ENCODE measurements around the gene CYFIP1. TPM values are rescaled to one million over a fixed set of nuclear protein-coding genes. Genes with fewer than 3 reads are reported as not detected.

Gene CYFIP1
- total RNA-seq, 4 donors from 2014 or later: 31.1 to 52.6 (median 37.4) TPM

DNA sequence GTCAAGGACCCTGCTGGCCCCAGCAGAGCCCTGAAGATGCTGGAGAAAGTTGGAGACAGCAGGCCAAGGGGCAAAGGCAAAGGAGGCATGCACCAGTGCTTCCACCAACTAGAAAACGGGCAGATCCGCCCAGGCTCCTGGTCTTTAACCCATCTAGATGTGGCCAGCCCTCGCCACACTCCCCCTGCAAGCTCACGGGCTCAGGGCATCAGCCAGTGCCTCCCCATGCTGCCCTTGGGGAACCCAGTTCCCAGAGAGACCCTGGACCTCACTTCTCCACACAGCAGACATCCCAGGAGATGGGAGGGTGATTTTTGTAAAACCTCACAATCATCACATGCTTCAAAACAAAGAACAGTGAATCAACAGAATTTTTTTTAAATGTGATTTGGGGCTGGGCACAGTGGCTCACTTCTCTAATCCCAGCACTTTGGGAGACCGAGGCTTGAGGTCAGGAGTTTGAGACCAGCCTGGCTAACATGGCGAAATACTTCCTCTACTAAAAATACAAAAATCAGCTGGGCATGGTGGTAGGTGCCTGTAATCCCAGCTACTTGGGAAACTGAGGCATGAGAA, 24.5 kb downstream of the CYFIP1 start:
- Histone ChIP-seq H3K36me3 (no peaks in the 10 kb centered on the region), H3K27ac (peak overlapping the region; percentile 18 to 55 (median 32)), H3K4me1 (peaks cover 29 to 30% of the 10 kb centered on the region in 2 donors), H3K4me3 (no peak overlapping the region), H3K9me3 (no peaks in the 10 kb centered on the region), H3K27me3 (no peaks in the 10 kb centered on the region)
- ATAC-seq: no peak
- TF ChIP-seq, protein P1, sequence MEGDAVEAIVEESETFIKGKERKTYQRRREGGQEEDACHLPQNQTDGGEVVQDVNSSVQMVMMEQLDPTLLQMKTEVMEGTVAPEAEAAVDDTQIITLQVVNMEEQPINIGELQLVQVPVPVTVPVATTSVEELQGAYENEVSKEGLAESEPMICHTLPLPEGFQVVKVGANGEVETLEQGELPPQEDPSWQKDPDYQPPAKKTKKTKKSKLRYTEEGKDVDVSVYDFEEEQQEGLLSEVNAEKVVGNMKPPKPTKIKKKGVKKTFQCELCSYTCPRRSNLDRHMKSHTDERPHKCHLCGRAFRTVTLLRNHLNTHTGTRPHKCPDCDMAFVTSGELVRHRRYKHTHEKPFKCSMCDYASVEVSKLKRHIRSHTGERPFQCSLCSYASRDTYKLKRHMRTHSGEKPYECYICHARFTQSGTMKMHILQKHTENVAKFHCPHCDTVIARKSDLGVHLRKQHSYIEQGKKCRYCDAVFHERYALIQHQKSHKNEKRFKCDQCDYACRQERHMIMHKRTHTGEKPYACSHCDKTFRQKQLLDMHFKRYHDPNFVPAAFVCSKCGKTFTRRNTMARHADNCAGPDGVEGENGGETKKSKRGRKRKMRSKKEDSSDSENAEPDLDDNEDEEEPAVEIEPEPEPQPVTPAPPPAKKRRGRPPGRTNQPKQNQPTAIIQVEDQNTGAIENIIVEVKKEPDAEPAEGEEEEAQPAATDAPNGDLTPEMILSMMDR (IDR thresholded peaks at IDR 0.05 in 4 of 5, conservative IDR thresholded peaks at IDR 0.05 in 1 of 5): no peak
- TF ChIP-seq POLR2A (IDR thresholded peaks at IDR 0.05): no peak
- in situ Hi-C loops (cut with MboI; ENCODE audit: low sequenced_read_pairs in 4 of 4): no loop called here
- DNase-seq: no peak
- intact Hi-C loops (cut with DNase I; ENCODE audit: low total_unique reads): no loop called here

DNA sequence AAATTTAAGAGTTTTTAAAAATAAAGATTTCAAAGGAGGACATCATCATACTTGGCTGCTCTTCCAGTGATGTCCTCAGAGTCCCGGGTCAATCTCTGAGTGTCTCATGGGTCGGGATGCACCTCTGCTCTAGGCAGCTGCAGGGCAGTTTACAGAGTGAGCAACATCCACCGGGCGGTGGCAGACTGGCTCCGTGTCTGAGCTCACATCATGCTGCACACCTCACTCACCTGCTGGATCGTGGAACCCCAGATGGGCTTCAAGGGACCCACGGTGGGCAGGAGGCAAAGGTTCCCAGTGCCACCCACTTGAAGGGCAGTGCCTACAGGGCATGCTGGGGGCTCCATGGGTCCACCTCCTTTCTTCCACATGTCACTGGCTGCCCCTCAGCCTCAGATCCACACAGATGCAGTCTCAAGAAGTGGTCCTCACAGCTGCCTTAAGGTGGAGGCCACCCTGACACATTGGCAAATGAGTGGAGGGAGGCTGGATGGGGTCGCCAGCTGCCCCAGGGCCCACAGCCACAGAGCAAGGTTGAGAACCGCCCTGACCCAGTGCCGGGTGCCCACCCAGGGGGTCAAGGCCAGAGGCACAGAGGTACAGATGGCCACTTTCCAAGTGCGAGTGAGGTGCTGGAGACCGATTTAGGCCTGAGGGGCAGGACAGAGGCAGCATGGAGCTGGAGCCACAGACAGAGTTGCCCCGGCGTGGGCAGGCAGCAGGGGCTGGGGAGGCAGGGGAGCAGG, 25.2 kb downstream of the CYFIP1 start:
- peaks cover 22 to 23% of the 10 kb centered on the region in 2 donors for H3K4me1 ChIP-seq
- no peak for ATAC-seq
- in situ Hi-C loops (cut with MboI; ENCODE audit: low sequenced_read_pairs in 4 of 4): no loop called here
- H3K4me3 ChIP-seq: no peak overlapping the region
- no peak for TF ChIP-seq POLR2A (IDR thresholded peaks at IDR 0.05)
- TF ChIP-seq, protein P1 (IDR thresholded peaks at IDR 0.05 in 4 of 5, conservative IDR thresholded peaks at IDR 0.05 in 1 of 5): no peak
- no peaks in the 10 kb centered on the region for H3K36me3 ChIP-seq
- no peak for DNase-seq
- peak overlapping the region in 2 of 4 donors; percentile 18 to 26 for H3K27ac ChIP-seq
- H3K9me3 ChIP-seq: no peaks in the 10 kb centered on the region
- H3K27me3 ChIP-seq: no peaks in the 10 kb centered on the region
- intact Hi-C loops (cut with DNase I; ENCODE audit: low total_unique reads): no loop called here

GRCh38 chr15:22954326-22954725, 25.8 kb downstream of the CYFIP1 start:
- Histone ChIP-seq H3K27me3 (no peaks in the 10 kb centered on the region), H3K4me1 (peaks cover 19 to 25% of the 10 kb centered on the region in 2 donors), H3K9me3 (no peaks in the 10 kb centered on the region), H3K27ac (no peak overlapping the region), H3K36me3 (no peaks in the 10 kb centered on the region), H3K4me3 (no peak overlapping the region)
- TF ChIP-seq, protein P1 (IDR thresholded peaks at IDR 0.05 in 4 of 5, conservative IDR thresholded peaks at IDR 0.05 in 1 of 5): no peak
- TF ChIP-seq POLR2A (IDR thresholded peaks at IDR 0.05): no peak
- in situ Hi-C loops (cut with MboI; ENCODE audit: low sequenced_read_pairs in 4 of 4): no loop called here
- intact Hi-C loops (cut with DNase I; ENCODE audit: low total_unique reads): no loop called here
- no peak for ATAC-seq
- no peak for DNase-seq

DNA sequence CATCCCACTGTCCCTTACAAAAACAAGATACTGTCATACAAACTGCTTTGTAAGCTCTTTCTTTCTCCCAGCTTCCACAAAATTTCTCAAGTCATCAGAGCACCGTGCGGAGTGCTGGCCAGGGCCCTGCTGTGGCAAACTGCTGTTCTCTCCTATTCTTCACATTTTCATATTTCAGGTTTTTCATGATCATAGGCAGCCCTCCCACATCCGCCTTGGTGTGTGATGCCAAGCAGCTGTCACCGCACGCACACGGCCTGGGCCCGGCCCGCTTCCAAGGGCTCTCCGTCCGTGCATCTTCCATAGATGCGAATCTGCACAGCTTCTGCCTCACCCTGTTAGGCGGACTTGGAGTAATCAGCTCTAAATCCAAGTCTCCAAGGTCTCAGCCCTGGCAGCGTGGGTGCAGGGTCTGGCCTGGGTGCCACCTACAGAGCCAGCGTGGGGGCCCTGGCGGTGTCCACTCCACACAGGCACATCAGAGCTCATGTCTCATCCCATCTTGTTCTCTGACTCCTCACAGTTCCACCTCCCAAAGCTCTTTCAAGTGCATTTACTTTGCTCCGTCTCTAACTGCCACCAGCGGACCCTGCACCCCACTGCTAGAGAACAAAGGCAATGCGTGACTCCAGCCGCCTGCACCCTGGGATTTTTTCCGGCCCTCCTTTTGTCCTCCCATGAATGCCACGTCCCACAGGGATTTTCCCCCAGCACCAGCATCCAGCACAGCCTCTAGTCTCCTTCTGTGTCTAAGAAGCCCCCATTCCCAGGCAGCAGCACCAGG, 27.2 kb downstream of the CYFIP1 start:
- Histone ChIP-seq H3K9me3 (no peaks in the 10 kb centered on the region), H3K36me3 (no peaks in the 10 kb centered on the region), H3K4me1 (peaks cover 29 to 30% of the 10 kb centered on the region in 2 donors), H3K4me3 (no peak overlapping the region), H3K27me3 (no peaks in the 10 kb centered on the region), H3K27ac (no peak overlapping the region)
- ATAC-seq (no peak), DNase-seq (no peak)
- TF ChIP-seq, protein P1 (IDR thresholded peaks at IDR 0.05 in 4 of 5, conservative IDR thresholded peaks at IDR 0.05 in 1 of 5): no peak
- intact Hi-C loops (cut with DNase I; ENCODE audit: low total_unique reads) (no loop called here), in situ Hi-C loops (cut with MboI; ENCODE audit: low sequenced_read_pairs in 4 of 4) (no loop called here)

Data from gastrocnemius medialis (tissue), 4 donors.